PC-3 (cell line): ENCODE measurements around the gene ESR2.

Experiments used
- CTCF ChIP-seq: fragments of 300-600 bp; sonication (generic); conservative IDR thresholded peaks from 2 replicates; pipeline ENCODE4 v1.5.1; 2017; ENCODE audit warnings: antibody characterized with exemption, low read depth, mild to moderate bottlenecking, low read length
- EZH2 ChIP-seq: fragments of 300-600 bp; sonication (generic); IDR thresholded peaks from one replicate; pipeline ENCODE4 v1.6.1; 2017; ENCODE audit warnings: antibody characterized with exemption, mild to moderate bottlenecking, low read length; ENCODE audit not compliant: unreplicated experiment
- EZH2phosphoT487 ChIP-seq: fragments of 300-600 bp; sonication (generic); IDR thresholded peaks from 2 replicates; pipeline ENCODE4 v1.6.1; 2018; ENCODE audit warnings: mild to moderate bottlenecking, antibody characterized with exemption, low read length, borderline replicate concordance

DNA sequence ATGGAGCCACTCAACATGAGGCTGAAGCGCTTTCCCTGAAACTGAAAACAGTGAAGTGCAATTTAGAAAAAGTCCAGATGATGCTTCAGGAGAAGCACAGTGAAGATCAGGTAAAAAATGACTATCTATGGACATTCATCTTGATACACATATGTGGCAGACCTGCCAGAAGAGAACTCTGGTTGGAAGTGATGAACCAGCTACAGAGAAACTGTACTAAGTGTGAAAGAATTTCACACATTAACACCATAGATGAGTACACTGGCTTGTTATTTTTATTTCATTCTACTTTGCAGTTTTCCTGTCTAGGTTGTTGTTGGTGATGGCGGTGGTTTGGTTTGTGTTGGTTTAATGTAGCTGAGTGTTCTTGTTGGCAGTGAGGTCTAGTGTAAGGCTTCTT is 174.7 kb downstream of the ESR2 start:
- TF ChIP-seq CTCF (no peak), EZH2 (no peak), EZH2phosphoT487 (no peak)
